WTC11 (cell line): ENCODE measurements around the gene PLCG1. TPM values are rescaled to one million over a fixed set of nuclear protein-coding genes. Genes with fewer than 3 reads are reported as not detected.

Source experiments
- ATAC-seq: fragments of 200-7000 bp; cut with Tn5 transposase; 2 replicates; pipeline ENCODE4 v1.10.0; 2021; ENCODE audit warnings: mild to moderate bottlenecking, moderate library complexity
- CTCF ChIA-PET: fragments of 300-600 bp; sonication (Branson Sonifier 250); formaldehyde crosslinking; loops from one replicate; lab custom pipeline; 2021; ENCODE audit warnings: antibody characterized with exemption; lab: Charles Lee
- POLR2A ChIA-PET: fragments of 350-600 bp; sonication (Branson Sonifier 250); formaldehyde crosslinking; loops from one replicate; lab custom pipeline; 2021; ENCODE audit warnings: antibody characterized with exemption; lab: Charles Lee
- DNase-seq: peaks from one replicate; pipeline ENCODE4 v3.0.0; 2021; ENCODE audit warnings: low spot score
- H3K27ac Mint-ChIP-seq: 2 replicates; pipeline ENCODE4 v1.8.0; 2021; ENCODE audit warnings: mixed read lengths
- H3K27me3 Mint-ChIP-seq: 2 replicates; pipeline ENCODE4 v1.8.0; 2021; ENCODE audit warnings: low read depth, mild to moderate bottlenecking, moderate library complexity, mixed read lengths
- H3K36me3 Mint-ChIP-seq: 2 replicates; pipeline ENCODE4 v1.8.0; 2021; ENCODE audit warnings: mixed read lengths
- H3K4me1 Mint-ChIP-seq: 2 replicates; pipeline ENCODE4 v1.8.0; 2022; ENCODE audit warnings: mixed read lengths
- H3K4me3 Mint-ChIP-seq: 2 replicates; pipeline ENCODE4 v1.8.0; 2021; ENCODE audit warnings: mild to moderate bottlenecking, moderate library complexity, mixed read lengths
- H3K9me3 Mint-ChIP-seq: 2 replicates; pipeline ENCODE4 v1.8.0; 2021; ENCODE audit warnings: mixed read lengths
- CREB1 ChIP-seq: sonication (generic); formaldehyde crosslinking; IDR thresholded peaks from 2 replicates; pipeline ENCODE4 v1.8.0; 2023; ENCODE audit warnings: mild to moderate bottlenecking, missing genetic modification reagents
- FOXJ3 ChIP-seq: sonication (generic); formaldehyde crosslinking; IDR thresholded peaks from 2 replicates; pipeline ENCODE4 v1.9.0; 2021; ENCODE audit warnings: missing genetic modification reagents, mild to moderate bottlenecking, borderline replicate concordance
- FOXK1 ChIP-seq: sonication (generic); formaldehyde crosslinking; IDR thresholded peaks from 2 replicates; pipeline ENCODE4 v1.8.0; 2022; ENCODE audit warnings: mild to moderate bottlenecking, moderate library complexity, missing genetic modification reagents
- JUN ChIP-seq: sonication (generic); formaldehyde crosslinking; IDR thresholded peaks from 2 replicates; pipeline ENCODE4 v1.8.0; 2023; ENCODE audit warnings: mild to moderate bottlenecking, missing genetic modification reagents
- RORB ChIP-seq: fragments of 250-450 bp; sonication (Bioruptor Pico); IDR thresholded peaks from 2 replicates; pipeline ENCODE4 v1.9.0; 2021; ENCODE audit warnings: mild to moderate bottlenecking
- SMAD3 ChIP-seq: sonication (generic); formaldehyde crosslinking; IDR thresholded peaks from 2 replicates; pipeline ENCODE4 v1.8.0; 2022; ENCODE audit warnings: missing genetic modification reagents, mild to moderate bottlenecking, borderline replicate concordance
- SOX15 ChIP-seq: fragments of 250-450 bp; sonication (Bioruptor Pico); IDR thresholded peaks from 2 replicates; pipeline ENCODE4 v1.9.0; 2021; ENCODE audit warnings: mild to moderate bottlenecking
- TCF7 ChIP-seq: sonication (generic); formaldehyde crosslinking; IDR thresholded peaks from 2 replicates; pipeline ENCODE4 v1.8.0; 2022; ENCODE audit warnings: mild to moderate bottlenecking, low read depth, missing genetic modification reagents, moderate library complexity
- ZNF138 ChIP-seq: sonication (generic); formaldehyde crosslinking; conservative IDR thresholded peaks from 2 replicates; pipeline ENCODE4 v1.8.1; 2022; ENCODE audit warnings: mild to moderate bottlenecking, moderate library complexity, missing genetic modification reagents
- ZNF396 ChIP-seq: fragments of 250-450 bp; sonication (Bioruptor Pico); IDR thresholded peaks from 2 replicates; pipeline ENCODE4 v1.8.0; 2021; ENCODE audit warnings: mild to moderate bottlenecking, moderate library complexity, borderline replicate concordance
- ZNF416 ChIP-seq: fragments of 250-450 bp; sonication (Bioruptor Pico); IDR thresholded peaks from 2 replicates; pipeline ENCODE4 v1.9.0; 2021; ENCODE audit warnings: mild to moderate bottlenecking, inconsistent platforms
- total RNA-seq: library from RNA; stranded (reverse); gene quantifications from 3 replicates; pipeline ENCODE4 v1.2.3, GENCODE V29; 2021
- TF ChIP-seq, protein P1 (sequence below): fragments of 200-600 bp; IDR thresholded peaks from 2 replicates; pipeline ENCODE4 v1.8.0; 2022; ENCODE audit warnings: antibody characterized with exemption
- TF ChIP-seq, protein P2 (sequence below): sonication (generic); formaldehyde crosslinking; IDR thresholded peaks from 2 replicates; pipeline ENCODE4 v1.8.0; 2022; ENCODE audit warnings: mild to moderate bottlenecking, missing genetic modification reagents
- TF ChIP-seq, protein P3 (sequence below): sonication (generic); formaldehyde crosslinking; IDR thresholded peaks from 2 replicates; pipeline ENCODE4 v1.8.1; 2023; ENCODE audit warnings: mild to moderate bottlenecking, missing genetic modification reagents, moderate library complexity
- TF ChIP-seq, protein P4 (sequence below): sonication (generic); formaldehyde crosslinking; IDR thresholded peaks from 2 replicates; pipeline ENCODE4 v1.8.0; 2023; ENCODE audit warnings: mild to moderate bottlenecking, missing genetic modification reagents
- TF ChIP-seq, protein P5 (sequence below): sonication (generic); formaldehyde crosslinking; IDR thresholded peaks from 2 replicates; pipeline ENCODE4 v1.8.1; 2022; ENCODE audit warnings: low read depth, mild to moderate bottlenecking, moderate library complexity, missing genetic modification reagents, borderline replicate concordance
- TF ChIP-seq, protein P6 (sequence below): fragments of 250-450 bp; sonication (Bioruptor Pico); IDR thresholded peaks from 2 replicates; pipeline ENCODE4 v1.9.0; 2021; ENCODE audit warnings: mild to moderate bottlenecking

Gene PLCG1
- total RNA-seq, 1 experiment from 2014 or later = 201 TPM

DNA sequence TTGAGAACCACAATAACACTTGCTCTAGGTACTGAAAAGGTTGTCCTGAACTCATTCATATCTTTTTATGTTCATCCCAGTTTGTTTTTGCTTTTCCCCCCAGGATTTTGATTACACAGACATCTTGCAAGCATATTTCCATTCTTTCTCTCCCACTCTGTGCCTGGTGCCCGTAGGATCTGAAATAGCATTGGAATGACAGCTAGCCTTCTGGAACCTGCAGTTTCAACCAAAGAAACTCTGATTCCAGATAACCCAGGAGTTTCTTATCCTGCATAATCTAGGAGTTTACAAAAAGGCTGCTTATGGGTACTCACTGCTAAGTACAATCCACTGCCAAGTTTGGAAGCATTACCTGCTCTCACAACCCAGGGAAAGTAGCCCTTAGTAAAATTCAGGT, 28.8 kb upstream of the PLCG1 start:
- no peak for ATAC-seq
- no peaks in the 10 kb centered on the region for H3K4me1 Mint-ChIP-seq
- no peak overlapping the region for H3K4me3 Mint-ChIP-seq
- ChIA-PET CTCF (interaction anchor here (1.1 to 1.4 kb wide), 2 partner anchors 13 to 142 kb away, joined by 3 to 5 read pairs; no protein-coding TSS in a partner anchor), POLR2A (no interaction called here)
- no peak overlapping the region for H3K27ac Mint-ChIP-seq
- H3K9me3 Mint-ChIP-seq = no peaks in the 10 kb centered on the region
- DNase-seq = no peak
- no peaks in the 10 kb centered on the region for H3K27me3 Mint-ChIP-seq
- peaks cover 42% of the 10 kb centered on the region for H3K36me3 Mint-ChIP-seq
- TF ChIP-seq RORB (CRISPR knock-in tag) (no peak), FOXJ3 (CRISPR knock-in tag) (no peak), SOX15 (CRISPR knock-in tag) (no peak), CREB1 (CRISPR knock-in tag) (no peak), JUN (CRISPR knock-in tag) (no peak)
- TF ChIP-seq, protein P1, sequence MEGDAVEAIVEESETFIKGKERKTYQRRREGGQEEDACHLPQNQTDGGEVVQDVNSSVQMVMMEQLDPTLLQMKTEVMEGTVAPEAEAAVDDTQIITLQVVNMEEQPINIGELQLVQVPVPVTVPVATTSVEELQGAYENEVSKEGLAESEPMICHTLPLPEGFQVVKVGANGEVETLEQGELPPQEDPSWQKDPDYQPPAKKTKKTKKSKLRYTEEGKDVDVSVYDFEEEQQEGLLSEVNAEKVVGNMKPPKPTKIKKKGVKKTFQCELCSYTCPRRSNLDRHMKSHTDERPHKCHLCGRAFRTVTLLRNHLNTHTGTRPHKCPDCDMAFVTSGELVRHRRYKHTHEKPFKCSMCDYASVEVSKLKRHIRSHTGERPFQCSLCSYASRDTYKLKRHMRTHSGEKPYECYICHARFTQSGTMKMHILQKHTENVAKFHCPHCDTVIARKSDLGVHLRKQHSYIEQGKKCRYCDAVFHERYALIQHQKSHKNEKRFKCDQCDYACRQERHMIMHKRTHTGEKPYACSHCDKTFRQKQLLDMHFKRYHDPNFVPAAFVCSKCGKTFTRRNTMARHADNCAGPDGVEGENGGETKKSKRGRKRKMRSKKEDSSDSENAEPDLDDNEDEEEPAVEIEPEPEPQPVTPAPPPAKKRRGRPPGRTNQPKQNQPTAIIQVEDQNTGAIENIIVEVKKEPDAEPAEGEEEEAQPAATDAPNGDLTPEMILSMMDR = no peak

DNA sequence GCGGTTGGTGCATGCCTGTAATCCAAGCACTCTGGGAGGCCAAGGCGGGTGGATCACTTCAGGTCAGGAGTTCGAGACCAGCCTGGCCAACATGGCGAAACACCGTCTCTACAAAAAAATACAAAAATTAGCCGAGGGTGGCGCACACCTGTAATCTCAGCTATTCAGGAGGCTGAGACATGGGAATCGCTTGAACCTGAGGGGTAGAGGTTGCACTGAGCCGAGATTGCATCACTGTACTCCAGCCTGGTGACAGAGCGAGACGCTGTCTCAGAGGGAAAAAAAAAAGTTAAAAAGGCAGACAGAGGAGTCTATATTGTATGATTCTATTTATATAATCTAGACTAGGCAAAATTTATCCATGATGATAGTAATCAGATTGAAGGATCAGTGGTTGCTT, 27.3 kb upstream of the PLCG1 start:
- Mint-ChIP-seq H3K27me3 (no peaks in the 10 kb centered on the region), H3K9me3 (no peaks in the 10 kb centered on the region), H3K4me3 (no peak overlapping the region), H3K4me1 (no peaks in the 10 kb centered on the region), H3K27ac (no peak overlapping the region), H3K36me3 (peaks cover 51% of the 10 kb centered on the region)
- ChIA-PET POLR2A (no interaction called here), CTCF (no interaction called here)
- no peak for DNase-seq
- no peak for TF ChIP-seq SOX15 (CRISPR knock-in tag)
- TF ChIP-seq, protein P2, sequence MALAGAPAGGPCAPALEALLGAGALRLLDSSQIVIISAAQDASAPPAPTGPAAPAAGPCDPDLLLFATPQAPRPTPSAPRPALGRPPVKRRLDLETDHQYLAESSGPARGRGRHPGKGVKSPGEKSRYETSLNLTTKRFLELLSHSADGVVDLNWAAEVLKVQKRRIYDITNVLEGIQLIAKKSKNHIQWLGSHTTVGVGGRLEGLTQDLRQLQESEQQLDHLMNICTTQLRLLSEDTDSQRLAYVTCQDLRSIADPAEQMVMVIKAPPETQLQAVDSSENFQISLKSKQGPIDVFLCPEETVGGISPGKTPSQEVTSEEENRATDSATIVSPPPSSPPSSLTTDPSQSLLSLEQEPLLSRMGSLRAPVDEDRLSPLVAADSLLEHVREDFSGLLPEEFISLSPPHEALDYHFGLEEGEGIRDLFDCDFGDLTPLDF (CRISPR knock-in tag) = no peak
- TF ChIP-seq, protein P3, sequence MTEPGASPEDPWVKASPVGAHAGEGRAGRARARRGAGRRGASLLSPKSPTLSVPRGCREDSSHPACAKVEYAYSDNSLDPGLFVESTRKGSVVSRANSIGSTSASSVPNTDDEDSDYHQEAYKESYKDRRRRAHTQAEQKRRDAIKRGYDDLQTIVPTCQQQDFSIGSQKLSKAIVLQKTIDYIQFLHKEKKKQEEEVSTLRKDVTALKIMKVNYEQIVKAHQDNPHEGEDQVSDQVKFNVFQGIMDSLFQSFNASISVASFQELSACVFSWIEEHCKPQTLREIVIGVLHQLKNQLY (CRISPR knock-in tag) = no peak
- TF ChIP-seq ZNF416 (CRISPR knock-in tag) = no peak
- TF ChIP-seq, protein P1 = no peak
- no peak for TF ChIP-seq FOXK1 (CRISPR knock-in tag)
- TF ChIP-seq ZNF396 = no peak
- TF ChIP-seq, all 79 proteins: peak for 0
- no peak for ATAC-seq

DNA sequence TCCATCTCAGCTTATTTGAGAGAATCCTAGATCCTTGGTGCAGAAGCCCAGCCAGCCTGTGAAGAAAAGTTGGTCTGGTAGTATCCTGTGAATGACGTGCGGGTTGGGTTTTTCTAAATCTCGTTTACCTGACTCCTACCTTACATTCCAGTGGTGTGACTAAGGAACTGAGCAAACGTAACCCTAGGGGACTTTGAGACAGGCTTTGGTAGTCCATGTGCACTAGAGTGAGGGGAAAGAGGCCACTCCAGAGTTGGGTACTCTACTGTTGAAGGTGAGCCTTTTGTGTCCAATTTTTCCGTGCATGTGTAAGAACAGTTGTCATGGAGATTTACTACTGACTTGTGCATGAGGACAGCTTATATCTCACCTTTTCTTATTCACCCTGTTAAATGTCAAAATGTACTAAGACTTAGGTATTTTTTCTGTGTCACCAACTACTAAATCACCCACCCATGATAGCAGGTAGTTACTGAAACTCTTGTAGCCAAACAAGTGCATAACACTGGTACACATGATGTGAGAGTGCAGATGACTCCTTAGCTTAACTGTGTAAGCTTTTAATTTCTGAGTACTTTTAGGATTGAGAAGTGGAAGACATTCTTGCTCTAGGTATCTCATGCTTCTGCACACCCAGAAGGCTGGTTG, 26.3 kb upstream of the PLCG1 start:
- no peak for DNase-seq
- ChIA-PET CTCF (interaction anchor here (0.8 kb wide), 1 partner anchor 148 kb away, joined by 3 read pairs; no protein-coding TSS in a partner anchor), POLR2A (no interaction called here)
- H3K27ac Mint-ChIP-seq = no peak overlapping the region
- ATAC-seq = no peak
- H3K4me1 Mint-ChIP-seq = no peaks in the 10 kb centered on the region
- no peaks in the 10 kb centered on the region for H3K27me3 Mint-ChIP-seq
- no peaks in the 10 kb centered on the region for H3K9me3 Mint-ChIP-seq
- H3K36me3 Mint-ChIP-seq = peaks cover 61% of the 10 kb centered on the region
- no peak overlapping the region for H3K4me3 Mint-ChIP-seq
- TF ChIP-seq, protein P4, sequence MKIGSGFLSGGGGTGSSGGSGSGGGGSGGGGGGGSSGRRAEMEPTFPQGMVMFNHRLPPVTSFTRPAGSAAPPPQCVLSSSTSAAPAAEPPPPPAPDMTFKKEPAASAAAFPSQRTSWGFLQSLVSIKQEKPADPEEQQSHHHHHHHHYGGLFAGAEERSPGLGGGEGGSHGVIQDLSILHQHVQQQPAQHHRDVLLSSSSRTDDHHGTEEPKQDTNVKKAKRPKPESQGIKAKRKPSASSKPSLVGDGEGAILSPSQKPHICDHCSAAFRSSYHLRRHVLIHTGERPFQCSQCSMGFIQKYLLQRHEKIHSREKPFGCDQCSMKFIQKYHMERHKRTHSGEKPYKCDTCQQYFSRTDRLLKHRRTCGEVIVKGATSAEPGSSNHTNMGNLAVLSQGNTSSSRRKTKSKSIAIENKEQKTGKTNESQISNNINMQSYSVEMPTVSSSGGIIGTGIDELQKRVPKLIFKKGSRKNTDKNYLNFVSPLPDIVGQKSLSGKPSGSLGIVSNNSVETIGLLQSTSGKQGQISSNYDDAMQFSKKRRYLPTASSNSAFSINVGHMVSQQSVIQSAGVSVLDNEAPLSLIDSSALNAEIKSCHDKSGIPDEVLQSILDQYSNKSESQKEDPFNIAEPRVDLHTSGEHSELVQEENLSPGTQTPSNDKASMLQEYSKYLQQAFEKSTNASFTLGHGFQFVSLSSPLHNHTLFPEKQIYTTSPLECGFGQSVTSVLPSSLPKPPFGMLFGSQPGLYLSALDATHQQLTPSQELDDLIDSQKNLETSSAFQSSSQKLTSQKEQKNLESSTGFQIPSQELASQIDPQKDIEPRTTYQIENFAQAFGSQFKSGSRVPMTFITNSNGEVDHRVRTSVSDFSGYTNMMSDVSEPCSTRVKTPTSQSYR (CRISPR knock-in tag) = no peak
- TF ChIP-seq, protein P5, sequence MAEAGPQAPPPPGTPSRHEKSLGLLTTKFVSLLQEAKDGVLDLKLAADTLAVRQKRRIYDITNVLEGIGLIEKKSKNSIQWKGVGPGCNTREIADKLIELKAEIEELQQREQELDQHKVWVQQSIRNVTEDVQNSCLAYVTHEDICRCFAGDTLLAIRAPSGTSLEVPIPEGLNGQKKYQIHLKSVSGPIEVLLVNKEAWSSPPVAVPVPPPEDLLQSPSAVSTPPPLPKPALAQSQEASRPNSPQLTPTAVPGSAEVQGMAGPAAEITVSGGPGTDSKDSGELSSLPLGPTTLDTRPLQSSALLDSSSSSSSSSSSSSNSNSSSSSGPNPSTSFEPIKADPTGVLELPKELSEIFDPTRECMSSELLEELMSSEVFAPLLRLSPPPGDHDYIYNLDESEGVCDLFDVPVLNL (CRISPR knock-in tag) = no peak
- TF ChIP-seq ZNF138 (CRISPR knock-in tag) = no peak
- TF ChIP-seq, protein P6, sequence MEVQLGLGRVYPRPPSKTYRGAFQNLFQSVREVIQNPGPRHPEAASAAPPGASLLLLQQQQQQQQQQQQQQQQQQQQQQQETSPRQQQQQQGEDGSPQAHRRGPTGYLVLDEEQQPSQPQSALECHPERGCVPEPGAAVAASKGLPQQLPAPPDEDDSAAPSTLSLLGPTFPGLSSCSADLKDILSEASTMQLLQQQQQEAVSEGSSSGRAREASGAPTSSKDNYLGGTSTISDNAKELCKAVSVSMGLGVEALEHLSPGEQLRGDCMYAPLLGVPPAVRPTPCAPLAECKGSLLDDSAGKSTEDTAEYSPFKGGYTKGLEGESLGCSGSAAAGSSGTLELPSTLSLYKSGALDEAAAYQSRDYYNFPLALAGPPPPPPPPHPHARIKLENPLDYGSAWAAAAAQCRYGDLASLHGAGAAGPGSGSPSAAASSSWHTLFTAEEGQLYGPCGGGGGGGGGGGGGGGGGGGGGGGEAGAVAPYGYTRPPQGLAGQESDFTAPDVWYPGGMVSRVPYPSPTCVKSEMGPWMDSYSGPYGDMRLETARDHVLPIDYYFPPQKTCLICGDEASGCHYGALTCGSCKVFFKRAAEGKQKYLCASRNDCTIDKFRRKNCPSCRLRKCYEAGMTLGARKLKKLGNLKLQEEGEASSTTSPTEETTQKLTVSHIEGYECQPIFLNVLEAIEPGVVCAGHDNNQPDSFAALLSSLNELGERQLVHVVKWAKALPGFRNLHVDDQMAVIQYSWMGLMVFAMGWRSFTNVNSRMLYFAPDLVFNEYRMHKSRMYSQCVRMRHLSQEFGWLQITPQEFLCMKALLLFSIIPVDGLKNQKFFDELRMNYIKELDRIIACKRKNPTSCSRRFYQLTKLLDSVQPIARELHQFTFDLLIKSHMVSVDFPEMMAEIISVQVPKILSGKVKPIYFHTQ (CRISPR knock-in tag) = no peak
- TF ChIP-seq, protein P3 (CRISPR knock-in tag) = no peak
- TF ChIP-seq TCF7 (CRISPR knock-in tag) = no peak
- TF ChIP-seq SMAD3 (CRISPR knock-in tag) = no peak
